Measurements from ENCODE around the gene S100G.

Gene S100G

GRCh38 chrX:16651391-16652024 lies 1.6 kb downstream of the S100G start:
- DNase-seq: no peak

GRCh38 chrX:16653424-16653823 lies 3.5 kb downstream of the S100G start:
- no peak for DNase-seq

- DNase-seq: no peak
These were observed 4.1 kb downstream of the S100G start for GRCh38 chrX:16654093-16654492.

- DNase-seq: no peak
These were observed 8.3 kb downstream of the S100G start for GRCh38 chrX:16658284-16658683.

DNA sequence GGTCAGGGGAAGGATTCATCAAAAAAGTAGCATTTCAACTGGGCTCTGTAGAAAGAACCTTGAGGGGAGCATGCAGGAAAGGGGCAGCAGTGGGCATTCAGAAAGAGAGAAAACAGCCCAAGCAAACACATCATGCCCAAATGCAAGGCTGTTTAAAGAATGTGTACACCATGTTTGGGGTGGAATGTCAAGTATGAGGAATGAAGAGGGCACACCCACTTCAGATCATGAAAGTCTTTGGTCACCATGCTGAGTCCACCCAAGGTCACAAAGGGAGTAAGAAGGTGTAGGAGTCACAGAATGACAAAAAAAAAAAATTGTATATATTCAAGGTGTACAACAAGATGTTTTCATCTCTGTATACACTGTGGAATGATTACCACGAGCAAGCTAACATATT lies 9.4 kb downstream of the S100G start:
- no peak for DNase-seq

- no peak for DNase-seq
These were observed 11.5 kb downstream of the S100G start for GRCh38 chrX:16661495-16661894.

DNA sequence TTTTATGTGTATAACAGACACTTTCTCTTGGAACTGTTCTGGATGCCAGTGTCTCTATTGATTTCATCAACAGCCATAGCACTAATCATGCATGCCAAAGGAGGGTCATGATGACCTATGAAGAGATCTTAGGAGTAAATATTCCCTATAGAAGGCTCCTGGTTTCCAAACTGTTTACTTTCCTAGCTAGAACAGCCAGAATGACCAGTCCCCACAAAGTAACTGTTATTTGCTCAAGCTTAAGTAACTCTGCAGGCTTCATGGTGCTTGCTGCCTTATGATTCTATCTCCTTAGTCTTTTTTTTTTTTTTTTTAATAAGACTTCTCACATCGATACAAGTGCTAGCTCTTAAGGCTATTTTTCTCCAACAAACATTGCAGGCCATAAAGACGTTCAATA lies 12.4 kb downstream of the S100G start:
- DNase-seq: no peak

- no peak for DNase-seq
These were observed 14.1 kb downstream of the S100G start for GRCh38 chrX:16664074-16664473.

- no peak for DNase-seq
These were observed 14.7 kb downstream of the S100G start for GRCh38 chrX:16664626-16665025.

- no peak for DNase-seq
These were observed 15.1 kb downstream of the S100G start for GRCh38 chrX:16665089-16665488.

DNA sequence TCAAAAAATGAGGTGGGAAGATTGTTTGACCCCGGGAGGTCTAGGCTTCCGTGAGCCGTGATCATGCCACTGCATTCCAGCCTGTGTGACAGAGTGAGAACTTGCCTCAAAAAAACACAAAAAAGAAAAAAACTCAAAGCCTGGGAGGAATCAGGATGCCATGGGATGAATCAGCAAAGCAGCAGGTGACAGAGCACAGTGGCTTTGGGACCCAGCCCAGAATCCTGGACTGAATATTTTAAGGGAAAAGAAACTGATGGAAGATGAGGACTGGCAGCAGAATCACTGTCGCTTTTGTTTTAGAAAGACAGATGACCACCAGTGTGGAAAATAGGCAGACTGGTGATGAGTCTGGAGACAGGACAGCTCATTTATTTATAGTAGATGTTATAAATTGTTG lies 16.6 kb downstream of the S100G start:
- DNase-seq: no peak

DNA sequence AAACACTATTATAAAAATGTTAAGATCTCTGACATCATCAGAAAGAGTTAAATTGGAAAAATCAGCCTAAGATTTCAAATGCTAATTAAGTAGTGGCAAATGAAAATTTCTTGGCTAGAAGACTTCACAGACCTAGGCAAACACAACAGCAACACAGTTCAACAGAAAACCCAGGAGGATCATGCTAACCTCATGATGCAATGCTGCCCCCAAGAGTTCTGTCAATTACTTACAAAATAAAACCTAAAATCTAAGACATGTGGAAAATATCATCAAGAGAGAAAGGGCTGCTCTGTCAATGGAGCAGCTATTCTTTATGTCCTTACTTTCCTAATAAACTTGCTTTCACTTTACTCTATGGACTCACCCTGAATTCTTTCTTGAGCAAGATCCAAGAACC lies 21.0 kb downstream of the S100G start:
- DNase-seq: no peak

GRCh38 chrX:16678689-16679088 lies 28.7 kb downstream of the S100G start:
- no peak for DNase-seq

DNA sequence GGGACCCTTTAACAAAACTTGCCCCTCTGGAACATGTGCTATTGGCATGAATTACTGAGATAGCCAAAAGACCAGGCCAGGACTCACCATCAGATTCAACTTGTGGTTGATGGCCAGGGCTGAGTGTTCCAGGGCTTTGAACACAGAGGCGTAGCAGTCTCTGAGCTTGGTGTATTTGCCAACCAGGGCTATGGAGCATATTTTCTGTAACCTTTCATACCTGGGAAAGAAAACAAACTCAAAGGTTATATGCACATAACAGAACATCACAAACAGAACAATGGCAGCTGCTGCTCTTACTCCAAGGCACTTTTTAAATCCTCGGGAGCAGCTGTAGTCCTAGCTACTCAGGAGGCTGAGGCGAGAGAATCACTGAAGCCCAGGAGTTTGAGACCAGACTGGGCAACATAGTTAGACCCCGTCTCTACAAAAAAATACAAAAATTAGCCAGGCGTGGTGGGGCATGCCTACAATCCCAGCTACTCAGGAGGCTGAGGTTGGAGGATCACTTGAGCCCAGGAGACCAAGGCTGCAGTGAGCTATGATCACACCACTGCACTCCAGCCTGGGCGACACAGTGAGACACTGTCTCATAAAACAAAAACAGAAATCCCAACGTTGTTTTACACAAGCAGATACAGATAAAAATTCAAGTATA lies 33.2 kb downstream of the S100G start:
- no peak for DNase-seq

GRCh38 chrX:16687514-16687913 lies 37.6 kb downstream of the S100G start:
- DNase-seq: no peak

- DNase-seq: no peak
These were observed 45.2 kb downstream of the S100G start for GRCh38 chrX:16695079-16695676.

DNA sequence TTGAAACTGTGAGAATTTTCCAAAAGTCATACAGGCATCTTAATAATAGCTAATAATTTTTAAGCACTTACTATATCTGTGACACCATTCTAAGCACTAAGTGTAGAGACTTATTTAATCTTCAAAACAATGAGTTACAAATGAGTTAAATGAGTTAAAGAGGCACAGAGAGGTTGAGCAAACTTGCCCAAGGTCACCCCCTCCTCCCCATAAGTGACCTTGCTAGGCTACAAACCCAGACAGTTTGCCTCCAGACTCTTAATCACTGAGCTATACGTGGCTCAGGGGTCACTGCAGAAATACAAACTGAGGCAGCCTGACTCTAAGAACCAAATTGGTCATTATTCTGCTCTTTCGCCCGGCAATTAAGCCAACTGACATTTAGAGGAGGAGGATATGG lies 47.0 kb downstream of the S100G start:
- no peak for DNase-seq

- no peak for DNase-seq
These were observed 49.4 kb downstream of the S100G start for GRCh38 chrX:16699389-16699788.

- DNase-seq: no peak
These were observed 50.8 kb downstream of the S100G start for GRCh38 chrX:16700734-16701133.

DNA sequence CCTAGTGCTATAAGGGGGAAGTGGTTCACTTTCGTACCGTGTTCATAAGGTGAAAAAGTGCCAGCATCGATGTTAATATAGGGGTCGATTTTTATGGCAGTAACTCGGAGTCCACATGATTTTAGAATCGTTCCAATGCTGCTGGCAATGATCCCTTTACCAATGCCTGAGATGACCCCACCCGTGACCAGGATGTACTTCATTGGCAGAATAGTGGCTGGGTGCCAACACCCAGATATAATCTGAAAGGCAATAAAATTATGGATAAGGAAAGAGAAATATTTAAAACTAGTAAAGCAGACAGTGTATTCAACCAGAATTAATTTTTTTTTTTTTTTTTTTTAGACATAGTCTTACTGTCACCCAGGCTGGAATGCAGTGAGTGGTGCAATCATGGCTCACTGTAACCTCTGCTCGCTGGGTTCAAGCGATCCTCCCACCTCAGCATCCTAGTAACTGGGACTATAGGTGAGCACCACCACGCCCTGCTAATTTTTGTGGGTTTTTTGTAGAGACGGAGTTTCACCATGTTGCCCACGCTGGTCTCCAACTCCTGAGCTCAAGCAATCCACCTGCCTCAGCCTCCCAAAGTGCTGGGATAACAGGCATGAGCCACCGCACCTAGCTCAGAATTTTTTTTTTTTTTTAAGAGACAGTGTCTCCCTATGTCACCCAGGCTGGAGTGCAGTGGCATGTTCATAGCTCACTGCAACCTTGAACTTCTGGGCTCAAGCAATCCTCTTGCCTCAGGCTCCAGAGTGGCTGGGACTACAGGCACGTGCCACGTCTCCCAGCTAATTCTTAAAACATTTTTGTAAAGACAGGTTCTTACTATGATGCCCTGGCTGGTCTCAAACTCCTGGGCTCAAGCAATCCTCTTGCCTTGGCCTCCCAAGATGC lies 53.0 kb downstream of the S100G start:
- DNase-seq: no peak
